GM21737 (cell line): Measurements from ENCODE around the gene ATP5MG.
A peak's percentile ranks its signal among the peaks of the same experiment; 100 is the strongest.

ENCODE experiments used
- ATAC-seq: cut with Tn5 transposase; IDR thresholded peaks from one replicate; pipeline ENCODE4 v1.9.1; 2021; ENCODE audit warnings: mild to moderate bottlenecking, moderate library complexity; ENCODE audit not compliant: unreplicated experiment

ATP5MG gene

GRCh38 chr11:118441770-118442275 lies 40.4 kb downstream of the ATP5MG start:
- no peak for ATAC-seq

DNA sequence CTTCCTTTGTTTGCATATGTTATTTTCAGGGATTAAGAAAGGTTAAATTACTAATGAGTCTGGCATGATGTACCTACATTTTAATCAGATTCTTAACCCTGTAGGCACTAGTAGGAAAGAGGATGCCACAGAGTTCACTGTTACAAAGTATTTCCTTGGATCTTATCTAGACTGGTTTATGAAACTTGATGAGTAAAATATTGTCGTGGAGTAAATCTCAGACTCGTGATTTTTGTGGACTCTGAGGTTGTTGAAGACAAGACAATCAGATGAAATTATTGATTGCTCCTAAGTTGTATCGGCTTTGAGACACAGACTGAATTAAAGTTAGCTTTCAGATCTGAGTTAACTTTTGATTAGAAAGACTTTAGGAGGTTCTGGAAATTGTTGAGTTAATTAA lies 40.9 kb downstream of the ATP5MG start:
- no peak for ATAC-seq

DNA sequence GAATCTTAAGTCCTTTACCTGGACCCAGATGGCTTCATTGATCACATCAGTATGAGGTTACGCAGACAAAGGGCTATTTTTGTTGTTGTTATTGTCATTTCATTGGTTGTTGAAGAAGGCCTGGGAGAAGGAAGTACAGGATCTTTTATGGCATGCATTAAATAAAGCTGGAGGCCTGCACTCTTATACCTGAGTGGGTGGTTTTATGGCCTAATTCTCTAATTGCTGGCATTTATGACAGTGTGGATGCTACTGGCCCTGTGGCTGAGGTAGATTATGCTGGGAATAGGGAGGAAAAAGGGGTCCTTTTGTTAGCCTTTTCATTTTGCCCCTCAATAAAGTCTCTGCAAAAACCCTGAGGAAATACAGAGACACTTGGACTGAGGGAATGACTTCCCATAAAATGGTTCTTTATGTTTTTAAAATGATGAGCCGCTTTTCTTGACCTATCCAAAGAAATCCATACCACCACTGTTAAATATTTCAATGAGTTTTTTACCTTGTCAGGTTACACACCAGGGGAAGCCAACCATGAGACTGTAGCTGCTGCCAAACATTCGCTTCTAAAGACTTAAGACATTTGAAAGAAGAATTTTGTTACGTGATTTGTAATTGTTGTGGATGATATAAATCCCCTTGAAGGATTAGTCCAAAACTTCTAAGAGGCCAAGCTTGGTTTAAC lies 41.6 kb downstream of the ATP5MG start:
- ATAC-seq, result no peak

DNA sequence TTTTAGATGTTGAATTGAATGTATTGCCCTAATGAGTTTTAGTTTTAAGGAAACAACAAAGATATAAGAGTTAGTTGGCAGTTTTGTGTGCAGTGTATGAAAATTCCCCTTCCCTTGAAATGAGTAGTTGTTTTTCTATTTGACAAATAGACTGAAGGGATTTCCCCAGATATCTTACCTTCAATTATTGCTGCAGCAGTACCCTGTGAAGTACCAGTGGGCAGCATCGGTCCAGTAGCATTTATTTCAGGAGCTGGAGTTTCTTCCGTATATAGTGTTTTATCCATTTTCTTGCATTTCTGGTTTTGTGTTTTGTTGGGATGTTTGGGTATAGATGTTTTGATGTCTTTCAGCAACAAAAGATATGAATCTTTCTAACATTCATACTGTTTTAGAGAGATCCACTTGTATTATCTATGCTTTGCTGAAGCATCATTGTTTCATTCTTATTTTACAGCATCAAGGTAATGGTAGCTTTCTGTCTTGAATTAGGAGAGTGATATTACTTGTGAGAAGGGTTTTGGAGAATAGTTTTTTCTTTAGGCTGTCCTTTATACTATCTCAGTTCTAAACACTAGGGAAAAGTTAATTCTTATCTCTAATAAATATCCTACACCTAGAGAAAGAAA lies 42.3 kb downstream of the ATP5MG start:
- no peak for ATAC-seq

DNA sequence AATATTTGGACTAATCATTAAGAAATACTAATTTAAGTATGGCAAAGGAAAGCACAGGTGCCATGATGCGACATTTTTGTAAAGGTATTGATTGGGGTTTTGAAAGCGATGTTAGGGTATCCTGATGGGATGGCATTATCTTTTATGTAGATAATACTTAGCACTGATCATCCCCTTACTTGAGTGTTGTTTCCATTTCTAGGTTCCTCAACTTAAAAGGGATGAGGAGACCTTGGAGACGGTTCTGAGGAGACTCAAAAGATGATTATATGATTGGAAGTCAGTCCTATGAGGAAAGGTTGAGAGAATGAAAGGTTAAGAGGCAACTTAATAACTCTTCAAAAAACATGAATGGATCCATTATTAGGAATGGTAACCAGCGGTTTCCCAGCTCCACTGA lies 46.0 kb downstream of the ATP5MG start:
- no peak for ATAC-seq

GRCh38 chr11:118448294-118448693 lies 46.9 kb downstream of the ATP5MG start:
- peak; percentile 71 for ATAC-seq

DNA sequence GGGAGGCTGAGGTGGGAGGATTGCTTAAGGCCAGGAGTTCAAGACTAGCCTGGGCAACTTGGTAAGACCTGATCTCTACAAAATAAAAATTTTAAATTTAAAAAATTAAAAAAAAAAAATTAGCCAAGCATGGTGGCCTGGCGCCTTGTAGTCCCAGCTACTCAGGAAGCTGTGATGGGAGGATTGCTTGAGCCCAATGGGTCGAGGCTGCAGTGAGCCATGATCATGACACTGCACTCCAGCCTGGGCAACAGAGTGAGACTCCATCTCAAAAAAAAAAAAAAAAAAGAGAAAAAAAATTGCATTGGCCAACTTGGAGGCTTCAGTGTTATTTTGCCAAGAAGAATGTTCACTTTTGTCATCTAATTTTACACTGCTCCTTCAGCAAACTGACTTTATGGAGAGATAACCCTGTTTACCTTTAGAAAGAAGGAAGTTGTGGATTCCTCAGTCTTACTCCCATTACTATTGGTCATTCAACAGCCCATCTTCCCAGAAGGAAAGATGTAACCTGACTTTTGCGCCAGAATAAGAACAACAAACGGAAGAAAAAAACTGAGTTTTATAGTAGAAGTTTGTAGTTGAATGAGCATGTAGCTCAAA lies 48.0 kb downstream of the ATP5MG start:
- ATAC-seq, result no peak

DNA sequence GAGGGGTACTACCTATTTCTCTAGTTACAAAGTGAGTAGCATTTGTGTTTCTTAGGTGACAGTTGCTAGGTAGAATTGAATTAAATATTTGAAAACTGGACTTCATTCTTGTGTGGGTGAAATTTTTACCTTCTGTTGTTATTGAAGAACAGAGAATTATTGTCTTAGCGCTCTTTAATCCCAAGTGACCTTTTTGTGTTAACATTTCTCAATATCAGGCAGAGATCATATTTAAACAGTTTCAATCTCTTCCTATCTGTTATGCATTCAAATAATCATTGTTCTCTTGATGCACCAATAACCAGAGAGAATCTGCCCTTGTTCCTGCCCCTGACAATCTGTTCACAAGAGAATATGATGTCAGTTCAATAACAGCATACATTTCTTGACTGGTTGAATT lies 49.0 kb downstream of the ATP5MG start:
- ATAC-seq, result no peak
